Measurements from ENCODE around the gene COL5A1.

COL5A1 gene

DNA sequence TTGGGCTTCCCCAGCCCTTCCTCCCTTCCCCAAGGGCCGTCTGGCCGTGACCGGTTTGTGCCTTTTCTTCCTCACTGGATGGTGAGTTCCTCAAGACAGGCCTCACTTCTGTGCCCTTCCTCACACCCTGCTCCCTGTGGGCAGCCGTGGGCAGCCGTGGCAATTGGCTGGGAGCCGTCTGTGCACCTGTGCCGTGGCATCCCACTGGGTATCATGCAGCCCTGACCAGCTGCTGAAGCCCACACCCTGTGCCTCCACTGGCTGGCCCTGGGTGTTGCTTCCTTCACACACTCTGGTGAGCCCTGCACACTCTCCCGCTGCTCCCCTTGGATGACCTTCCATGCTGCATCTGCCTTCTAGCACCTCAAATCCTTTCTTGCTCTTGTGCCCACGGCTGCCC, 100.2 kb downstream of the COL5A1 start:
- no peak for DNase-seq (ENCODE audit: low read depth)

DNA sequence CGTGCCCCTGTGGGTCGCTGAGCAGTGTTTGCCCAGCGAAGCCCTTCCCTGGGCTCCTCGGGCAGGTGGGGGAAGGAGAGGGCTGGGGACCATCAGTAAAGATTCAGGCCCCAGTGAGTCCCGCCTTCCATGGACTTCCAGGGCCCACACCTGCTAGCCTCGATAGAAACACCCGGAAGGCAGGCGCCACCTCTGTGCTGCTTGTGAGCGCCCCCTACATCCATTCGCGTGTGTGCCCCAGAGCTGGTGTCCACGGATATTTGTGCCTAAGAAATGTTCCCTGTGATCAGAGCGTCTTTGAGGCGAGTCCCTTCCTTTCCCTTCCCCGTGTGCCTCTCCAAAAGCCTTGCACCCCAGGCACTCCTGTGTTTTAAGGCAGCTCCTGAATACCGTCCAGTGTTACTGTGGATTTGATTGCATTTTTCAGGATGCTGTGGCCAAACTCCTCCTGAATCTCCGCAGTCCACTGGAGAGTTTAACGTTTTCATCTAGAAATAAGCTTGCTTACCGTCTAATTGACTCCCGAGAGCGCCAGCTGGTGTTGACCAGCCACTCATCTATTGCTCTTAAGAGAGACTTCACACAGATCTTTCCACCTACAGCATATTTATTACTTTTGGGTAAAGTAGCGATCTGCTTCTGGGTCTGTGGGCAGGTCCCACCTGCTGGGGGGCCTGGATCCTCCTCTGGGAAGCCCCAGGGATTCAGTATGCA, 101.4 kb downstream of the COL5A1 start:
- no peak for DNase-seq (ENCODE audit: low read depth)

DNA sequence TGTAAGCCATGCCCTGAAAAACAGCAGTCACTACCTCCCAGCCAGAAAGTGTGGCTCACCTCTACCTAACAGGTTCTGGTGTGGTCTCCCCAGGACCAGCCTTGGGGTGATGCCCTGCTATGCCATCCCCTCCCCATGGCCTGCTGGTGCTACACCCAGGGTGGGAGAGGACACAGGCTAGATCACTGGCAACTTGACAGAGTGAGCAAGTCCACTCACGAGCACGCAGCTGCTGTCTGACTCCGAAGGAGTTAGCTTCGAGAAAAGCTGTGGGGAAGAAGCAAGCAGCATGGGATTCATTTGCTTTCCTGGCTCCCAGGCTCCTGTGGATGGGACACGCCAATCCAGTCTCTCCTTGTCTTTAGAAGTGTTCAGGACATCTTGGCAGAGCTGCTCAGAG, 102.2 kb downstream of the COL5A1 start:
- DNase-seq (ENCODE audit: low read depth): no peak

DNA sequence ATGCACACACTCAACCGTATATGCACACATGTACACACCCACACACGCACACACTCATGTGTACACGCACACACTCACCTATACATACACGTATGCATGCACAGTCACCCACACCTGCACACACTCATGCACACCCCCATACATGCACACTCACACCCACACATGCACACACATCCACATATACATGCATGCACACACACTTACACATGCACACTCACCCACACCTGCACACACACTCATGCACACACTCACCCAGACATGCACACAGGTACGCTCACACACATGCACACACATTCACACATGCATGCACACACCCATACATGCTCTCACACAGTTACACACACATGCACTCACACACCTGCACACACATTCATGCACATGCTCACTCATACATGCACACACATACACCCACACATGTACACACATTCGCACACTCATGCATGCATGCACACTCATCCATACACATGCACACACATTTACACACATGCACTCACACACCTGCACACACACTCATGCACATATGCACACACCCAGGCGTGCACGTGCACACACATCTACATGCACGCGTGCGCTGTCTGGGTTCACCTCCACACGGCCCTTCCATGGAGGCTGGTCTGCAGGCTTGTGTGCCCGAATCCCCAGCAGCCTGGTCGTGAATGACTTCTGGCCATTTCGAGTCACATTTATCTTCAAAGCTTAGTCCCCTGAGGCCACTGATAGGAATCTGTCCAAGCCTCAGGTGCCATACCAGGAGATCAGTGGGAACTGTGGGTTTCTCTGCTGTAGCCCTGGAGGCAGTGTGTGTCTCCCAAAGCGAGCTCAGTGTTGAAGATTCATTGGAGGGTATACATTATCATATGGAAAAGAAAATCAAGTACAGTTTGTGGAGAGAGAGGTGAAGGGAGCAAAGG, 103.0 kb downstream of the COL5A1 start:
- DNase-seq (ENCODE audit: low read depth): no peak

DNA sequence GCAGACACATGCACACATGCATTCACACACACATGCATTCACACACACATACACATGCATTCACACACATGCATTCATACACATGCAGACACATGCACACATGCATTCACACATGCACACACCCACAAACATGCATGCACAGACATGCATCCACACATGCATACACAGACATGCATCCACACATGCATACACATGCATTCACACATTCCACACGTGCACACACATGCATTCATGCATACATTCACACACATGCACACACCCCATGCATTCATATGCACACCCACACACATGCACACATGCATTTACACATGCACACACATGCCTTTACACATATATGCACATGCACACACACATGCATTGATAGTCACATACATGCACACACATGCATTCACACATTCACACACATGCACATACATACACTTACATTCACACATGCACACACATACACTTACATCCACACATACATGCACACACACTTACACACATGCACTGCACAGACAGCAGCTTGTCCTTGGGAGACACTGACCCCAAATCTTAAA, 106.4 kb downstream of the COL5A1 start:
- no peak for DNase-seq (ENCODE audit: low read depth)

DNA sequence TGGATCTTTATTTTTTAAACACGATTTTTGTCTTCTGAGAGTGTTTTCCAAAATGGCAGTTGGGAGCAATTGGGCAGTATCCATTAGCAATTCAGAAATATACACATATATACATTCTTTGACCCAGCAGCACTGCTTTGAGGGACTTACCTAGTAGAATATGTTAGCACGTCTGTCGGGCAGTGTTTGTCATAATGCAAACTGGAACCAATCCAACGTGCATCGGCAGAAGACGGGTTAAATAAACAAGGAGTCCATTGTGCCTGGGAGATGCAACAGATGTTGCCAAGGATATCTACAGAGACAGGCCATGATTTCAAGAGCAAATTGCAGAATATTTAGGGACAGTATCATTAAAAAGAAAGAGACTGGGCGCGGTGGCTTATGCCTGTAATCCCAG, 107.0 kb downstream of the COL5A1 start:
- no peak for DNase-seq (ENCODE audit: low read depth)

DNA sequence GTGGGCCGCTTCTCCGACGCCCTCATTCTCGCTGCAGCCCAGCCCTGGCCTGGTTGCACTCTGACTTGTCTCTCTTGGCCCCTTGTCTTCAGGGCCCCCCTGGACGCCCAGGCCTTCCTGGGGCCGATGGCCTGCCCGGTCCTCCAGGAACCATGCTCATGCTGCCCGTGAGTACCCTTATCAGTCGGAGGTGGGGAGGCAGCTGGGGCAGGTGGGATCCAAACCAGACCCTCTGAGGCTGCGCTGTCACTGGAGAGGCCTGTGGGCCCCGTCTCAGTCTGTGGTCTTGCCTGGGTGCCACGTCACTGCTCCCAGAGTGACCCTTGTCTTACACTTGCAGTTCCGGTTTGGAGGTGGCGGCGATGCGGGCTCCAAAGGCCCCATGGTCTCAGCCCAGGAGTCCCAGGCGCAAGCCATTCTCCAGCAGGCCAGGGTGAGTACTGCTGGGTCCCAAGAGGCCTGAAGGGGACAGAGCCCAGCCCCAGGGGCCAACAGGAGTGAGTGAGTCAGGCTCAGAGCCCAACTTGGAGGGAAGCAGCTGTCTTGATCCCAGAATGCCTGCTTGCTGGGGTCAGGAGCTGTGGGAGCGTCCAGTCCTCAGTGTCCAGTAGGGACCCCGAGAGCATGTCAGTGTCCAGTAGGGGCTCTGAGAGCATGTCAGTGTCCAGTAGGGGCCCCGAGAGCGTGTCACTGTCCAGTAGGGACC, 109.0 kb downstream of the COL5A1 start:
- DNase-seq (ENCODE audit: low read depth): no peak

DNA sequence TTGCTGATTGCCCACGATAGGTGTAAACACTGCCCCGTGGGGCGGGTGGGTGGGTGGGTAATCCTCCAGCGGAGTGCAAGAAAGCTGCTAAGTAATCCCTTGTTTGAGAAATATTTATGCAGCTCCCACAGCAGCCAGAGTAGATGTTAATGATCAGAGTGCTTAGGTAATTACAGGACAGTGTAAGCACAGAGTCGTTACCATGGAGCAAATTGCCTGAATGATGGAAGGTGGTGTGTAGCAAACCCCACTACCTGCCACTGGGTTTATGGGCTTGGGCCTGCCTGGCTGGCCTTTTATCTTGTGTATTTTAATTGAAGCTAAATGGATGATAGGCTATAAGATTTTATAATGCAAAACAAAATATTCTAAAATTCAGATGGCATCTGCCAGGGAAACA, 110.0 kb downstream of the COL5A1 start:
- no peak for DNase-seq (ENCODE audit: low read depth)

DNA sequence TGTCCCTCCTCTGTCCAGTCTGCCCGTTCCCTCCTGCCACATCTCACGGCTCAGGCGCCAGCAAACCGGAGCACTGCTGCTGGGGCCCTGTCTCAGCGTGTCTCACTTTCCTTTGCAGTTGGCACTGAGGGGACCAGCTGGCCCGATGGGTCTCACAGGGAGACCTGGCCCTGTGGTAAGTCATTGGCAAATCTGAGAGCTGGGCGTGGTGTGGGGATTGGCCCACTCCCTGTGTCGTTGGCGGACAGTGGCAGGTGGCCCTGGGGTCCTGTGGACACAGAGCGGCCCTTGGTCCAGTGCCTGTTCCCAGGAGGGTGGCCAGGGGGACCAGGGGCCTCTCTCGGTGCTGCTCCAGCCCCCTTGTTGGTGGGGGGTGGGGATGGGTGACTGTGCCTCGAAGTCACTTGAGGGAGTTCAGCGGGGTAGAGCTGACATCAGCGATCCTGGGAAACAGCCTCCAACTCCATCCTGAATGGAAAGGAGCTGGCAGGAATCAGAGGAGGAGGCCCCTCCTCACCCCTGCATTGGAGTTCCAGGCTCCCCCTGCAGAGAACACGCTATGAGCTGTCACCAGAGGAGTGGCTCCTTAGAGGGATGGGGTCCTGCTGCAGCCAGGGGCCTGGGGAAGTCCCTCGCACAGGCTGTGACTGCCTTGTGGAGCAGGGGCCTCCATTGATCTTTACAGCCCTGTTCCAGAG, 111.0 kb downstream of the COL5A1 start:
- no peak for DNase-seq (ENCODE audit: low read depth)

DNA sequence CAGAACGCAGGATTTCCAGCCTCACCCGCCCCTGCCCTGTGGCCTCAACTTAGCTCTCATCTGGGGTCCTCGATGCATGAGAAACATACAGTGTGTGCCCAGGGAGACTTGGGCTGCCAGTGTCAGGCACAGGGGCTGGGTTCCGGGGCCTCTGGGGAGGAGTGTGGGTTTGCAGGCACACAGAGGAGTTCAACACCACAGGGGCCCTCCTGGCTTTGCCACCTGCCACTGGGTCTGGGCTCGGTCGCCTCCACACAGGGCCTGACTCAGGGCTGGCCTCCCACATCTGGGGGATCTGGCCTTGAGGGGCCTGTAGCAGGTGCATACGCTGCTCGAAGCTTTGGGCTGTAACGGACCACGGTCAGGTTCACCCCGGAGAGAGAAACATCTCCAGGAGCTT, 111.6 kb downstream of the COL5A1 start:
- no peak for DNase-seq (ENCODE audit: low read depth)

DNA sequence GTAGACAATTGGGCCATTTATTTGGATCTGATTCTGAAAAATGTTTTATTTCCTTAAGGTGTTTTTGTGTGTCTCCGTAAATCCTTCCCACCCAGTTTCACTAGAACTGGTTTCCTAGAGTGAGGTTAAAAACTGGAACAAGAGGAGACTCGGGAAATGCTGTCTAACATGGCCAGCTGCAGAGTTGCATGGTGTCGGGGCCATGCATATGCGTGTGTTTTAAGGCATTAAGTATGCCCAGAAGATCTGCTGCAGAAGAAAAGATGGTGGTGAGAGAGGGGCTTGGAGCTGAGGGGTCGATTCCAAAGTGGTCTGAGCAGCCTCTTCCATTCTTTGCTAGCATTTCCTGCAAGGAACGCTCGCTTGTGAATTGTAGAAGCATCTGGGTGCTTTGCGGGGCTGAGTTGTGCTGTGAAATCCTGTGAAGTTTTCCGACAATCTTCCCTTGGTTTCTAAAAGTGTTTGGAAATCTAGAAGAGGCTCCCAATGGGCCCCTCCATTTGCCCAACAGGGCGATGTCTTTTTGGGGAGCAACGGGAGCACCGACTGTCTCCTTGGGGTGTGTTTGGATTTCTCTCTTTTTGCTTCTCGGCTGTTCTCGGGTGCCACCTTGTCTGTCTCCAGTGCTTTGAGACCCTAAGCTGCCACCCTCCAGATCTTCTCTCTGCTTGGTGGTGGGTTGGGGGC, 113.8 kb downstream of the COL5A1 start:
- DNase-seq (ENCODE audit: low read depth): no peak

DNA sequence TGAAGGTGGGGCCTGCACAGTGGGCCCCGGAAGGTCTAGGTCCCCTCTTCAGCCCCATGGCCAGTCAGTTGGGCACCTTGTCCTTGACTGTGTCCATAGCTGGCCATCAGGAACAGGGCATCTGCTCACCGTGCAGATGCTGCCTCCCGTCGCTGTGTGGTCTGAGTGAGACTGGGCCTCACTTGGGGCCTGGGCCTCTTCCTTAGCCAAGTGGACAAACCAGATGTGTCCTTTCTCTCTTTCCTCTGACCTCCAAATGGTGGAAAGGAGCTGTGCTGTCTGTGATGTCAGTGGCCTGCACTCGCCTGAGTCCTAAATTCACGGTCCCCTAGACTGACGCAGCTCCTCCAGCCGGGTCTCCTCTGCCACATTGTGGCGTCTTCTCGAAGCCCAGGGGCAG, 114.5 kb downstream of the COL5A1 start:
- no peak for DNase-seq (ENCODE audit: low read depth)

DNA sequence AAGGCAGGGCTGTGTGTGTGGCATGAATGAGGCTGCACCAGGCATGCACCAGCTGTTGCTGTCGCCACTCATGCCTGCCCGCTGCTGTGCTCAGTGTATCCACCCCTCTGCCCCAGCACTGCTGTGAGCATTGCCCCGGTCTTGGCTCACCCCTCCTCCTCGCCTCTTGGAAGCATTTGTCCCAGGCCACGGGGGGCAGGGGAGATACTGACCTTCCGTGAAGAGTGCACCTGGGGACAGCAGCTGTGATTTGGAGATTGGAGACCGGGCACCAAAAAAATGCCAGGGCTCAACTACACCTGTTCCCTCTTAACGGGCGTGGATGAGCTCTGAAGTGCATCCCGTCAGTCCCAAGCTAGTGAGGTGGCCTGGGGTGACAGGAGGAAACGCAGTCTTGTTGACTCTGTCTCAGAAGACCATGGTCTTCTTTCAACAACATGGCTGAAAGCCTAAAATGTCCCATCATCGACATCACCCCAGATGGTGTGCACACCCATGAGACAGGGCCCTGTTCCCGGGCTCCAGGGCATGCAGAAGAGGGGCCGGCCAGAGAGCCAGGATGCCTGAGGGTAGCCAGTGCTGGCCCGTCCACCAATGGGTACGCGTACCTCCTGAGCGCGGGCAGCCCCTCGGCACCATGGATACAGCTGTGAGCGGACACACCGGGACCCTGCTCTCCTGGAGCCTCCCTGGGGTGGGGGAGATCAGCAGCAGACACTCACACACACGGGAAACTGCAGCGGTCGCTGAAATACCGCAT, 115.8 kb downstream of the COL5A1 start:
- no peak for DNase-seq (ENCODE audit: low read depth)

DNA sequence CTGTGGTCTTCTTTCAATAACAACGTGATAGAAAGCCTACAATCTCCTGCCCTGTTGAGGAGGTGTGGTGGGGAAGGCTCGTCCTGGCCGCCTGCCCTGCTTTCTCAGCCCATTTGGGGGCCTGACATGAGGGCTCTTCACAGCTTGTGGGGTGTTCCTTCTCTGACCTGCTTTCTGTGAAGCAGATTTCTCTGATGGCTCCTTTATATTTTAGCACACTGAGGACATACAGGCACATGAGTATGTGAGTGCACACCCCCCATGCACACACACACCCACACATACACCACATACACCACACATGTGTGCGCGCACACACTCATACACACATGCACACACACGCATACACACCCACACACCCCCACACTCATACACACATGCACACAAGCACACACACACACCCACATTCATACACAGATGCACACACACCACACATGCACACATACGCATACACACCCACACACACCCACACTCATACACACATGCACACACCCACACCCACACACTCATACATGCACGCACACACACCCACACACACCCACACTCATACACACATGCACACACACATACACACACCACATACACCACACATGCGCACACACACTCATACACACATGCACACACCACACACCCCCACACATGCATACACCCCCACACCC, 117.5 kb downstream of the COL5A1 start:
- no peak for DNase-seq (ENCODE audit: low read depth)

DNA sequence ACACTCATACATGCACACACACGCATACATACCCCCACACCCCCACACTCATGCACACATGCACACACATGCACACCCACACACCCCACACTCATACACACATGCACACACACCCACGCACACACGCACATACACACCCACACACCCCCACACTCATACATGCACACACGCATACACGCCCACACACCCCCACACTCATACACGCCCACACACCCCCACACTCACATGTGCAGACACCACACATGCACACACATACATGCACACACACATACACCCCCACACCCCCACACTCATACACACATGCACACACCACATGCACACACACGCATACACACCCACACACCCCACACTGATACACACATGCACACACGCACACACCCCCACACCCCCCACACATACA, 118.3 kb downstream of the COL5A1 start:
- DNase-seq (ENCODE audit: low read depth): no peak

DNA sequence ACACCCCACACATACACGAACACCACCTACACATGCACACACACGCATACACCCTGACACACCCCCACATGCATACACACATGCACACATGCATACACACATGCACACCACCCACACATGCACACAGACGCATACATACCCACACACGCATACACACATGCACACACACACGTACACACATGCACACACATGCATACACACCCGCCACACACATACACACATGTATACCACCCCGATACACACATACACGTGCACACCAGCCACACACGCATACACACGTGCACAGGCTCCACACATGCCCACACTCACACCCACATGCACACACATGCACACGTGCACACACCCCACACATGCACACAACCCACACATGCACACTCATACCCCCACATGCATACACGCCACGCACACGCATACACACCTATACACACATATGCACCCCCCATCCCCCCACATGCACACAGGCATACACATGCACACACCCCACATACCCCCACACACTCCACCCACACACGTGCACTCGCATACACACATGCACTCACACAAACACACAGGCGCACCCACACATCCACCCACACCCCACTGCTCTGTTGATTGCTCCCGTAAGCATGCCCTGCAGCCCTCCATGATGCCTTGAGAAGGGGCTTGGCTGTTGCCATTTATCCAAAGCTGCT, 119.3 kb downstream of the COL5A1 start:
- DNase-seq (ENCODE audit: low read depth): no peak

DNA sequence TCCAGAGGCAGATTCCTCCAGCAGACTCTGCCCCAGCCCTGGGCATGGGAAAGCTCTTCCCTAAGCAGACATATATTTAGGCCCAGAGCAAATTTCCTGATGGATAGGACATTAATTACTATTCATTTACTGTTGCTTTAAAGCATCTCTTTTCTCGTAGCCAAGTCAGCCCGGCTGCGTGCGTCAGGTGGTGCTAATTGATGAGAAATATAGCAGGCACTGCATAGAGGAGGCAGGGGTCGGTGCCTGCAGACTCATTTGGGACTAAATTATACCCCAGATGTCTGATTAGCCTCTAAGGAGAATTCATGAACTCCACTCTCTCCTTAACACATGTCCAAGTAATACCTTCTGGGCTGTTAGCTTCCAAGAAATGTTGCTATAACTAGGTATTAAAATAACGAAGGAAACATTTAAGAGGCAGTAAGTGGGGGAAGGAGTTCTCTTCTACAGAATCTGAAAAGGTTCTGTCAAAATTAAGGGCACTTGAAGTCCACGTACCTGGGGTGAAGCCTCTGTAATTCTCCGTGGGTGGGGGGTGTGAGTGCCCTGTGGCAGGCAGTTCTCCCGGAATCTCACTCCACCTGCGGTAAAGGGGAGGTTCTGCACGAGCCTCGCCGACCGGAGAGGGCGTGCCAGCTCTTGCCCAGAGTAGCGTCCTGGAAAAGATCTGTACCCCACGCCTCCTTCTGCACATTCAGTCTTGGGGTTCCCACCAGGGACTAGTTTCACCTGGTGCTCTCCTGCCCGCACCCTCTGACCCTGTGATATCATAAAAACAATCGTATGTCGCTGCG, 123.1 kb downstream of the COL5A1 start:
- no peak for DNase-seq (ENCODE audit: low read depth)

DNA sequence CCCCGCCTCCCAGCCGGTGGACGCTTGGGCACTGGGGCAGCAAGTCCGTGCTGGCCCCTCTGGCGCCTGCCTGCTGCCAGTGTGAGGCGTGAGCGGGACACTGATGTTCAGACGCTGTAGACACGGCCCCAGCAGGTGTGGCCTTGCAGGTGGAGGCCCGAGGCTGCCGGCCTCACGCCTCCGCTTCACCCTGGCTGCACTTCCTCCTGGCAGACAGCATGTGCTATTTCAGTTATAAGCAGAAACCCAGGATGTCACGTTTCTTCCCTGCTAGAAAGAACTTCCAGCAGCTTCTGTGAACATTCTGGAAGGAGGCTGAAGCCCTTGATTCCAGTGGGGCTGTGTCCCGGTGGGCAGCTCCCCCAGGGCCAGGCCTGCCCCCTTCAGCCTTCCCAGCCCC, 124.2 kb downstream of the COL5A1 start:
- DNase-seq (ENCODE audit: low read depth): no peak

DNA sequence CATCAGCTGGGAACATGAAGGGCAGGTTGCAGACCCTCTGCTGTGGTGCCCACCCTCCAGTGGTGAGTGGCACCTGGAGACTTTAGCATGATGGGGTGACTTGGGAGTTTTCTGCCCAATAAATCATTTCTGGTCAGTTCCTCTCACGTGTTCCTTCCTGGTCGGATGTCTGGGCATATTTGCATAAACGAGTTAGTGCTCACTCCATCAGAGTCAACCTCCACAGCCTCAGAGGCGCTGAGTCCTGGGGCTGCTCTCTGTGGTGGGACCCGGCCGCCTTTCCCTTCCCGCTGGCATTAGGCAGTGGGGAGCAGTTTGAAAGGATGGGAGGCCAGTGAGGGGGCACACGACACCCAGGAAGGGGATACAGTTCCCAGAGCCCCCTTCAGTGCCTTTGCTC, 125.0 kb downstream of the COL5A1 start:
- DNase-seq (ENCODE audit: low read depth): no peak

Data from fibroblast of gingiva (primary cell).